ENCODE measurements around the gene HEPN1.

Gene HEPN1

GRCh38 chr11:124899383-124900145, 19.5 kb upstream of the HEPN1 start:
- Histone ChIP-seq H3K4me3 (ENCODE audit: low read length in 2 of 2) (no peak overlapping the region), H3K27me3 (ENCODE audit: control insufficient read depth in 2 of 2, insufficient read depth in 2 of 2, low read length in 2 of 2) (peaks cover 0 to 10% of the 10 kb centered on the region in 2 donors), H3K36me3 (ENCODE audit: control insufficient read depth in 2 of 2, insufficient read depth in 2 of 2, low read length in 2 of 2) (no peaks in the 10 kb centered on the region), H3K9me3 (ENCODE audit: control insufficient read depth in 2 of 2, low read length in 2 of 2) (no peaks in the 10 kb centered on the region), H3K4me1 (ENCODE audit: control insufficient read depth in 2 of 2, insufficient read depth in 2 of 2, low read length in 2 of 2) (no peaks in the 10 kb centered on the region), H3K27ac (ENCODE audit: low read depth in 2 of 2, low read length in 2 of 2) (peak overlapping the region in 1 of 2 donors; percentile 5), H3K9ac (ENCODE audit: low read depth in 1 of 2, low read length in 2 of 2) (no peak overlapping the region)

- H3K27me3 ChIP-seq (ENCODE audit: control insufficient read depth in 2 of 2, insufficient read depth in 2 of 2, low read length in 2 of 2): peaks cover 0 to 10% of the 10 kb centered on the region in 2 donors
- no peak overlapping the region for H3K4me3 ChIP-seq (ENCODE audit: low read length in 2 of 2)
- no peak overlapping the region for H3K27ac ChIP-seq (ENCODE audit: low read depth in 2 of 2, low read length in 2 of 2)
- no peaks in the 10 kb centered on the region for H3K36me3 ChIP-seq (ENCODE audit: control insufficient read depth in 2 of 2, insufficient read depth in 2 of 2, low read length in 2 of 2)
- no peaks in the 10 kb centered on the region for H3K9me3 ChIP-seq (ENCODE audit: control insufficient read depth in 2 of 2, low read length in 2 of 2)
- no peak overlapping the region for H3K9ac ChIP-seq (ENCODE audit: low read depth in 1 of 2, low read length in 2 of 2)
- H3K4me1 ChIP-seq (ENCODE audit: control insufficient read depth in 2 of 2, insufficient read depth in 2 of 2, low read length in 2 of 2): no peaks in the 10 kb centered on the region
Measured at GRCh38 chr11:124900464-124900863, 18.6 kb upstream of the HEPN1 start.

- H3K27ac ChIP-seq (ENCODE audit: low read depth in 2 of 2, low read length in 2 of 2): no peak overlapping the region
- H3K4me3 ChIP-seq (ENCODE audit: low read length in 2 of 2): no peak overlapping the region
- no peaks in the 10 kb centered on the region for H3K9me3 ChIP-seq (ENCODE audit: control insufficient read depth in 2 of 2, low read length in 2 of 2)
- no peaks in the 10 kb centered on the region for H3K4me1 ChIP-seq (ENCODE audit: control insufficient read depth in 2 of 2, insufficient read depth in 2 of 2, low read length in 2 of 2)
- H3K9ac ChIP-seq (ENCODE audit: low read depth in 1 of 2, low read length in 2 of 2): no peak overlapping the region
- H3K36me3 ChIP-seq (ENCODE audit: control insufficient read depth in 2 of 2, insufficient read depth in 2 of 2, low read length in 2 of 2): no peaks in the 10 kb centered on the region
- peaks cover 0 to 10% of the 10 kb centered on the region in 2 donors for H3K27me3 ChIP-seq (ENCODE audit: control insufficient read depth in 2 of 2, insufficient read depth in 2 of 2, low read length in 2 of 2)
Measured at GRCh38 chr11:124902616-124903015, 16.4 kb upstream of the HEPN1 start.

- H3K4me3 ChIP-seq (ENCODE audit: low read length in 2 of 2): no peak overlapping the region
- H3K27ac ChIP-seq (ENCODE audit: low read depth in 2 of 2, low read length in 2 of 2): no peak overlapping the region
- no peaks in the 10 kb centered on the region for H3K9me3 ChIP-seq (ENCODE audit: control insufficient read depth in 2 of 2, low read length in 2 of 2)
- no peak overlapping the region for H3K9ac ChIP-seq (ENCODE audit: low read depth in 1 of 2, low read length in 2 of 2)
- no peaks in the 10 kb centered on the region for H3K27me3 ChIP-seq (ENCODE audit: control insufficient read depth in 2 of 2, insufficient read depth in 2 of 2, low read length in 2 of 2)
- no peaks in the 10 kb centered on the region for H3K4me1 ChIP-seq (ENCODE audit: control insufficient read depth in 2 of 2, insufficient read depth in 2 of 2, low read length in 2 of 2)
- H3K36me3 ChIP-seq (ENCODE audit: control insufficient read depth in 2 of 2, insufficient read depth in 2 of 2, low read length in 2 of 2): no peaks in the 10 kb centered on the region
Measured at GRCh38 chr11:124915541-124916369, 3.3 kb upstream of the HEPN1 start.

DNA sequence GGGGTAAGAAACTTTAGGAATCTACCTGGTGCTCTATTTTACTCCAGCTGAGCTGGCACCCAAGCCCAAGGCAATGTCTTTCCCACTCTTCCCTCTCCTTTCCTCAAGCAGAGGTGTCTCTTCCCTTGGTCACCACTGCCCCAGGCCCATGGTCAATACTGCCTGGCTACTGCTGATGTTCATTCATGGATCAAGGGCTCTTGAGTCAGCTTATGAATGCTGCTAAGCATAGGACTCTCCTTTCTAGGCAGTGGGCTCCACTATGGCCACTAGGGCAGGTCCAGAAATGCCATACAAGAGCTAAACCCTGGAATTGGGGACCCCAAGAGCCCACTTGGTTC, 2.7 kb upstream of the HEPN1 start:
- no peak overlapping the region for H3K9ac ChIP-seq (ENCODE audit: low read depth in 1 of 2, low read length in 2 of 2)
- H3K27me3 ChIP-seq (ENCODE audit: control insufficient read depth in 2 of 2, insufficient read depth in 2 of 2, low read length in 2 of 2): no peaks in the 10 kb centered on the region
- peaks cover 0 to under 1% of the 10 kb centered on the region in 2 donors for H3K4me1 ChIP-seq (ENCODE audit: control insufficient read depth in 2 of 2, insufficient read depth in 2 of 2, low read length in 2 of 2)
- H3K4me3 ChIP-seq (ENCODE audit: low read length in 2 of 2): no peak overlapping the region
- H3K36me3 ChIP-seq (ENCODE audit: control insufficient read depth in 2 of 2, insufficient read depth in 2 of 2, low read length in 2 of 2): no peaks in the 10 kb centered on the region
- no peak overlapping the region for H3K27ac ChIP-seq (ENCODE audit: low read depth in 2 of 2, low read length in 2 of 2)
- no peaks in the 10 kb centered on the region for H3K9me3 ChIP-seq (ENCODE audit: control insufficient read depth in 2 of 2, low read length in 2 of 2)

GRCh38 chr11:124917115-124917637, 1.9 kb upstream of the HEPN1 start:
- H3K36me3 ChIP-seq (ENCODE audit: control insufficient read depth in 2 of 2, insufficient read depth in 2 of 2, low read length in 2 of 2): no peaks in the 10 kb centered on the region
- H3K27me3 ChIP-seq (ENCODE audit: control insufficient read depth in 2 of 2, insufficient read depth in 2 of 2, low read length in 2 of 2): no peaks in the 10 kb centered on the region
- no peak overlapping the region for H3K9ac ChIP-seq (ENCODE audit: low read depth in 1 of 2, low read length in 2 of 2)
- H3K4me3 ChIP-seq (ENCODE audit: low read length in 2 of 2): no peak overlapping the region
- no peak overlapping the region for H3K27ac ChIP-seq (ENCODE audit: low read depth in 2 of 2, low read length in 2 of 2)
- no peaks in the 10 kb centered on the region for H3K9me3 ChIP-seq (ENCODE audit: control insufficient read depth in 2 of 2, low read length in 2 of 2)
- H3K4me1 ChIP-seq (ENCODE audit: control insufficient read depth in 2 of 2, insufficient read depth in 2 of 2, low read length in 2 of 2): peaks cover 0 to 3% of the 10 kb centered on the region in 2 donors

DNA sequence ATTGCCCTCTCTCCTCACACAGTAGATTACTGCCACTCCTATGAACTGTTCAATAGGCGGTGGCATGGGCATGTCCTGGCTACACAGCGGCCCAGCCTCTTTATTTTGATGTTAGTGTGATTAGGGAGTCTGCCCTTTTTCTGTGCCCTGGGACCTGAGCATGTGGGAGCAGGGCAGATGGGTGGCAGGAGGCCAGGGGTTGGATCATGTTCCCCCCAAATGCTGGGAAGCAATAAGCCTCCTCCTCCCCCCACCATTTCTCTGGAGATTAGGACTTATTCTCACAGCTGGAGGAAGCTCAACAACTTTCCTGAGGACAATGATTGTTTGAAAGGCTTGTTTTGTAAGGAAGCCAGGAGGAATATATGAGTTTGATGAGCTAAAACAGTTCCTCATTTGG, 848 bp downstream of the HEPN1 start:
- Histone ChIP-seq H3K36me3 (ENCODE audit: control insufficient read depth in 2 of 2, insufficient read depth in 2 of 2, low read length in 2 of 2) (no peaks in the 10 kb centered on the region), H3K27me3 (ENCODE audit: control insufficient read depth in 2 of 2, insufficient read depth in 2 of 2, low read length in 2 of 2) (no peaks in the 10 kb centered on the region), H3K4me3 (ENCODE audit: low read length in 2 of 2) (no peak overlapping the region), H3K9me3 (ENCODE audit: control insufficient read depth in 2 of 2, low read length in 2 of 2) (no peaks in the 10 kb centered on the region), H3K4me1 (ENCODE audit: control insufficient read depth in 2 of 2, insufficient read depth in 2 of 2, low read length in 2 of 2) (peaks cover 0 to 3% of the 10 kb centered on the region in 2 donors), H3K27ac (ENCODE audit: low read depth in 2 of 2, low read length in 2 of 2) (no peak overlapping the region), H3K9ac (ENCODE audit: low read depth in 1 of 2, low read length in 2 of 2) (no peak overlapping the region)

- peaks cover 0 to 3% of the 10 kb centered on the region in 2 donors for H3K4me1 ChIP-seq (ENCODE audit: control insufficient read depth in 2 of 2, insufficient read depth in 2 of 2, low read length in 2 of 2)
- no peaks in the 10 kb centered on the region for H3K9me3 ChIP-seq (ENCODE audit: control insufficient read depth in 2 of 2, low read length in 2 of 2)
- no peak overlapping the region for H3K4me3 ChIP-seq (ENCODE audit: low read length in 2 of 2)
- H3K9ac ChIP-seq (ENCODE audit: low read depth in 1 of 2, low read length in 2 of 2): no peak overlapping the region
- H3K36me3 ChIP-seq (ENCODE audit: control insufficient read depth in 2 of 2, insufficient read depth in 2 of 2, low read length in 2 of 2): no peaks in the 10 kb centered on the region
- no peak overlapping the region for H3K27ac ChIP-seq (ENCODE audit: low read depth in 2 of 2, low read length in 2 of 2)
- no peaks in the 10 kb centered on the region for H3K27me3 ChIP-seq (ENCODE audit: control insufficient read depth in 2 of 2, insufficient read depth in 2 of 2, low read length in 2 of 2)
Measured at GRCh38 chr11:124920356-124920755, 1.3 kb downstream of the HEPN1 start.

DNA sequence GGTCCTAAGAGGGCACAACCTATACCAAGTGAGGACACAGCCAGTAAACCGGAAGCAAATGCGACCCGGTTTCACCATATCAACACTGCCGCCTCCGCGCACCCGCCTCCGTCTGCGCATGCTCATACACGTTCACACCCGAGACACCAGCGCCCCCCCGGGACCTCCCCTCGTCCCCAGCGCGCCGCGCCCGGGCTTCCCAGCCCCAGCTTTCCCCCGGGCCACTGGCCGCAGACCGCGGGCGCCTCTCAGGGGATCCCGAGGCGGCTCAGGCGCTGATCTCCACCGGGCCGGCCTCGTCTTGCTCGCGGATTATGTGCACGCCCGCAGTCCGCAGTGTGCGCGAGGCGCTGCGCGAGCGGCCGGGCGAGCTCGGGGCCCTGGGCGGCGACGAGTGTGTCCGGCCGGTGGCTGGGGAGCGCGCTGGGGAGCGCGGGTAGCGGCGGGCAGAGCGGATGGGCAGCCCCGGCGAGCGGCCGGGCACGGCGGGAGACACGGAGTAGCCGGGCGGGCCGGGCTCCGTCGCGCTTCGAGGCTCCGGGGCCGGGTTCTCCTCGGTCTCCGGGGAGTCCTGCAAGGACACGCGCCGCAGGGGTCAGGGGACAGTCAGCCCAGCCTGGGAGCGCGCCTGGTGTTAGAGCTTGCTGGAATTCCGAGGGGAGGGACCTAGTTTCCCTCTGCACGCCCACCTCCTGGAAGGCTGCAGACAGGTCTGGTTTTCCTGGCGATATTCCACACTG, 2.0 kb downstream of the HEPN1 start:
- H3K9ac ChIP-seq (ENCODE audit: low read depth in 1 of 2, low read length in 2 of 2): peak overlapping the region in 1 of 2 donors; percentile 26
- no peak overlapping the region for H3K27ac ChIP-seq (ENCODE audit: low read depth in 2 of 2, low read length in 2 of 2)
- no peaks in the 10 kb centered on the region for H3K9me3 ChIP-seq (ENCODE audit: control insufficient read depth in 2 of 2, low read length in 2 of 2)

More for the DNA sequence above, 2.0 kb downstream of the HEPN1 start:
- peaks cover 0 to 3% of the 10 kb centered on the region in 2 donors for H3K4me1 ChIP-seq (ENCODE audit: control insufficient read depth in 2 of 2, insufficient read depth in 2 of 2, low read length in 2 of 2)
- H3K36me3 ChIP-seq (ENCODE audit: control insufficient read depth in 2 of 2, insufficient read depth in 2 of 2, low read length in 2 of 2): no peaks in the 10 kb centered on the region
- H3K27me3 ChIP-seq (ENCODE audit: control insufficient read depth in 2 of 2, insufficient read depth in 2 of 2, low read length in 2 of 2): no peaks in the 10 kb centered on the region
- peak overlapping the region in 1 of 2 donors; percentile 43 for H3K4me3 ChIP-seq (ENCODE audit: low read length in 2 of 2)

Measured in mucosa of rectum (tissue), 2 donors.